Measurements from ENCODE around the gene EOGT.

- no peak for TF ChIP-seq CTCF (conservative IDR thresholded peaks at IDR 0.05 in 1 of 2, IDR thresholded peaks at IDR 0.05 in 1 of 2; ENCODE audit: extremely low read depth in 1 of 2, insufficient read depth in 1 of 2, low read depth in 1 of 2, low read length in 2 of 2)
- TF ChIP-seq EZH2 (IDR thresholded peaks at IDR 0.05; ENCODE audit: borderline replicate concordance, low read length): no peak
These were observed 18.2 kb upstream of the EOGT start for GRCh38 chr3:69031635-69032034.

Data from mammary epithelial cell (primary cell).